ENCODE results near the gene TMEM231.

DNA sequence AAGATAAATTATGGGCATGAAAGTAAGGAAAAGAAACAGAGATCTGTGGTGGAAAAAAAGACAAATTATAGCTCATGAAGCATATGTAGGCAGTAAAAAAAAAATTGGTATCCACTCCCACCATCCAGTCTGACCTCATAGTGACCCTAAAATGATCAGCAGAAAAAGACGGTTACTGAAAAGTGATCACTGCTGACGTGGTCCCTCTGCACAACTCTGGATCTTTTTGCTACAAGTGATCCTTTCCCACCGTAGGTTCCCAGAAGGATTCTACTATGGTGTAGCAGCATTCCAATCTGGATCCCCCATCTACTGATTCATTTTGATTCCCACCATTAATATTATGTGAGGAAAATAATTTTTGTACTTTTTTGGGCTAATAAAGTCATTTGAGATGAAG, 49.9 kb downstream of the TMEM231 start:
- TF ChIP-seq CTCF (IDR thresholded peaks at IDR 0.05): no peak
- no peak for TF ChIP-seq POLR2A (IDR thresholded peaks at IDR 0.05)
